22Rv1 (cell line): ENCODE data around the gene C1orf159.

Source experiments
- H3K27ac ChIP-seq: fragments of 450-650 bp; 2 replicates; pipeline ENCODE4 v1.5.1; 2017
- CTCF ChIP-seq: fragments of 450-650 bp; IDR thresholded peaks from 2 replicates; pipeline ENCODE4 v1.5.1; 2017; ENCODE audit warnings: mild to moderate bottlenecking
- ZFX ChIP-seq: fragments of 450-650 bp; IDR thresholded peaks from 2 replicates; pipeline ENCODE4 v1.6.1; 2017; ENCODE audit warnings: antibody characterized with exemption, borderline replicate concordance

Gene C1orf159

DNA sequence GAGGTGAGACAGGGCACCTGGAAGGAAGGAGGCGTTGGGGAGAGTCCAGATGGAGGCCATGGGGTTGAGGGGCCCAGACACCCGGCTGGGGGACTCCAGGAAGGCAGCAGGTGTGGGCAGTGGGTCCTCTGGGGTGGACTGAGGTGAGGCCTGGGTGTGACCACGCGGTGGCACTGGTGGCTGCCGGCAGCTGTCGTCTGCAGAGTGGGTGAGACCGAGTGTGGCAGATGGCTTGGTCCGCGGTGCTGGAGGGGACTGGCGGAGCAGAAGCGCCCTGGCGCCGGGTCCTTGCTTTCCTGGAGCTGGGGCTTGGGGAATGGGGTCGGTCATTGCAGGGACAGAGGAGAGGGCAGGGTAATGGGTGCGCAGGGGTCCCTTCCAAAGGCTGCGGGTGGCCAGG, 83.5 kb downstream of the C1orf159 start:
- H3K27ac ChIP-seq, result no peak overlapping the region; the same call in 1 of the 2 replicates
- TF ChIP-seq ZFX (no peak), CTCF (no peak)
